Erythroblast (primary cell): ENCODE data around the gene RO60.

Source experiments
- GATA1 ChIP-seq: IDR thresholded peaks from 2 replicates; pipeline ENCODE4 v1.6.1; 2011; ENCODE audit warnings: low read depth, mild to moderate bottlenecking, control low read depth, low read length, moderate library complexity
- POLR2A ChIP-seq: IDR thresholded peaks from 2 replicates; pipeline ENCODE4 v1.6.1; 2011; ENCODE audit warnings: mild to moderate bottlenecking, low read length

- no peak for TF ChIP-seq POLR2A
- TF ChIP-seq GATA1 = no peak
These were observed 22.9 kb upstream of the RO60 start for GRCh38 chr1:193036337-193037047.
